ENCODE results near the gene PRELID2.
"Not testable (repeated sequence)": the region's sequence is repeated elsewhere in the genome, so short reads cannot be mapped to it uniquely, and the experiment has no call there.

The PRELID2 gene

DNA sequence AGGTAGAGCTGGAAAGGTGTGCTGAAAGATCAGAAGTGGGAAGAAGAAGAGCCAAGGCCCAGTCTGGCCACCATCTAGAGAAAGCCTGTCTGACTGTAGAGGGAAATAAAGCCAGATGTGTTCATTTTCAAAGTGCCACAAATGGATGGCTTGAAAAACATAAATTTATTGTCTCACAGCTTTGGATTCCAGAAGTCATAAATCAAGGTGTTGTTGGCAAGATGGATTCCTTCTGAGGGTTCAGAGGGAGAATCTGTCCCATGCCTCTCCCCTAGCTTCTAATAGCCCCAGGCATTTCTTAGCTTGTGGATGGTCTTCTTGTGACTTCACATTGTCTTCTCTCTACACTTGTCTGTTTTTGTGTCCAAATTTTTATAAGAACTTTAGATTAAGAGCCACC, 6.2 kb upstream of the PRELID2 start:
- no peak overlapping the region for H3K4me3 ChIP-seq (ENCODE audit: low read depth in 1 of 5, low read length in 5 of 5)
- H3K27ac ChIP-seq (ENCODE audit: low read depth, low read length): no peak overlapping the region
- H3K27me3 ChIP-seq (ENCODE audit: control insufficient read depth in 5 of 5, insufficient read depth in 4 of 5, low read length in 5 of 5): no peaks in the 10 kb centered on the region
- no peaks in the 10 kb centered on the region for H3K9me3 ChIP-seq (ENCODE audit: control insufficient read depth in 5 of 5, low read length in 5 of 5)
- no peaks in the 10 kb centered on the region for H3K4me1 ChIP-seq (ENCODE audit: control insufficient read depth in 5 of 5, insufficient read depth in 5 of 5, low read length in 5 of 5)
- no peak overlapping the region for H3K9ac ChIP-seq (ENCODE audit: low read length in 5 of 5)
- no peaks in the 10 kb centered on the region for H3K36me3 ChIP-seq (ENCODE audit: control insufficient read depth in 5 of 5, insufficient read depth in 5 of 5, low read length in 5 of 5)

DNA sequence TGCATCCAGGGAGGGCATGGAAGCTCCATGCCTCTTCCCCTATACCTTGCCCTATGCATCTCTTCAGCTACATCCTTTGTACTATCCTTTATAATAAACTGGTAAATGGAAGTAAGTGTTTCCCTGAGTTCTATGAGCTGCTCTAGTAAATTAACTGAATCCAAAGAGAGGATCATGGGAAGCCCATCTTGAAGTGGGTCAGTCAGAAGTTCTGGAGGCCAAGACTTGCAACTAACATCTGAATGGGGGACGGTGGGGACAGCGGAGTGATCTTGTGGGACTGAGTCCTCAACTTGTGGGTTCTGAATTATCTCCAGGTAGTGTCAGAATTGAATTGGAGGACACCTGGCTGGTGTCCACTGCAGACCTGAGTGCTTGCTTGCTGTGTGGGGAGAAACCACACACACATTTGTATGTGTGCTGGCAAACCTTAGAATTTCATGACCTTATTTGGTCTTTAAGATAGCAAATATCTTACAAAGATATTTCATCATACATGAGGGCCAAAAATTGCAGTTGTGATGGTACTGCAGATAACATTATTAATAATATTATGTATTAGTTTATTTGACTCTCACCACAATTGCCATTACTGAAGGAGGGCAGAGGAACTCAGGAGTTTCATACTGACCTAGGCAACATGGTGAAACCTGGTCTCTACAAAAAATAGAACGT, 5.5 kb upstream of the PRELID2 start:
- H3K4me3 ChIP-seq (ENCODE audit: low read depth in 1 of 5, low read length in 5 of 5): no peak overlapping the region
- no peaks in the 10 kb centered on the region for H3K9me3 ChIP-seq (ENCODE audit: control insufficient read depth in 5 of 5, low read length in 5 of 5)
- no peak overlapping the region for H3K9ac ChIP-seq (ENCODE audit: low read length in 5 of 5)
- no peaks in the 10 kb centered on the region for H3K36me3 ChIP-seq (ENCODE audit: control insufficient read depth in 5 of 5, insufficient read depth in 5 of 5, low read length in 5 of 5)
- peaks cover 4 to 6% (median 6%) of the 10 kb centered on the region in 5 donors for H3K4me1 ChIP-seq (ENCODE audit: control insufficient read depth in 5 of 5, insufficient read depth in 5 of 5, low read length in 5 of 5)
- H3K27me3 ChIP-seq (ENCODE audit: control insufficient read depth in 5 of 5, insufficient read depth in 4 of 5, low read length in 5 of 5): no peaks in the 10 kb centered on the region
- H3K27ac ChIP-seq (ENCODE audit: low read depth, low read length): no peak overlapping the region

DNA sequence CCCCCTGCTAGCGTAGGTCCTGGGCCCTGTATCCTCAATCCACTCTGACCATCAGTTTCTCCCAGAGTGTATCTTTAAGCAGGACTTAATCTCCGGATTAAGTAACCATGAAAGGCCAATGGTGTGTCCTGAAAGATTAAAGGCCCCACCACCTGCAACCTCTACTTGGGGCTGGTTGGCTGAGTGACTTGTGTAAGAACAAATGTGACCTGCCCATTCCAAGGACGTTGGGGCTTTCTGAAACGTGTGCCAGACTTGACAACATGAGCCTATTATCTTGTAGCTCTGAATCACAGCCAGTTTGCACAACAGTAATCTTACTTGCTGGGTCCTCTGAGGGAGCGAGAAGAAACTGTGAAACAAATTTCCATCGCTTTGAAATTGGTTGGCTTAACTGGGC, 3.1 kb upstream of the PRELID2 start:
- H3K27me3 ChIP-seq (ENCODE audit: control insufficient read depth in 5 of 5, insufficient read depth in 4 of 5, low read length in 5 of 5): no peaks in the 10 kb centered on the region
- no peaks in the 10 kb centered on the region for H3K9me3 ChIP-seq (ENCODE audit: control insufficient read depth in 5 of 5, low read length in 5 of 5)
- H3K4me1 ChIP-seq (ENCODE audit: control insufficient read depth in 5 of 5, insufficient read depth in 5 of 5, low read length in 5 of 5): peaks cover 5 to 17% (median 17%) of the 10 kb centered on the region in 5 donors
- no peak overlapping the region for H3K4me3 ChIP-seq (ENCODE audit: low read depth in 1 of 5, low read length in 5 of 5)
- no peak overlapping the region for H3K9ac ChIP-seq (ENCODE audit: low read length in 5 of 5)
- H3K27ac ChIP-seq (ENCODE audit: low read depth, low read length): no peak overlapping the region
- no peaks in the 10 kb centered on the region for H3K36me3 ChIP-seq (ENCODE audit: control insufficient read depth in 5 of 5, insufficient read depth in 5 of 5, low read length in 5 of 5)

DNA sequence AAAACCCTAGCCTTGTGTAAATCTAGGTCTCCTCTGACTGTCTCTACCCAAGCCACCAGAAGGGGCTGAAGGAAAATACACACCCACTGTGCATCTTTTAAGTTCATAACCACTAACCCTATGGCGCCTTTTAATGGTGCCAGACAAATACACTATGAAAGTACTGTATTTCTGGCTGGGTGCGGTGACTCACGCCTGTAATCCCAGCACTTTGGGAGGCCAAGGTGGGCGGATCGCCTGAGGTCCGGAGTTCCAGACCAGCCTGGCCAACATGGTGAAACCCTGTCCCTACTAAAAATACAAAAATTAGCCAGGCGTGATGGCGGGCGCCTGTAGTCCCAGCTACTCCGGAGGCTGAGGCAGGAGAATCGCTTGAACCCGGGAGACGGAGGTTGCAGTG, 1.1 kb upstream of the PRELID2 start:
- H3K9ac ChIP-seq (ENCODE audit: low read length in 5 of 5): not testable (repeated sequence)

DNA sequence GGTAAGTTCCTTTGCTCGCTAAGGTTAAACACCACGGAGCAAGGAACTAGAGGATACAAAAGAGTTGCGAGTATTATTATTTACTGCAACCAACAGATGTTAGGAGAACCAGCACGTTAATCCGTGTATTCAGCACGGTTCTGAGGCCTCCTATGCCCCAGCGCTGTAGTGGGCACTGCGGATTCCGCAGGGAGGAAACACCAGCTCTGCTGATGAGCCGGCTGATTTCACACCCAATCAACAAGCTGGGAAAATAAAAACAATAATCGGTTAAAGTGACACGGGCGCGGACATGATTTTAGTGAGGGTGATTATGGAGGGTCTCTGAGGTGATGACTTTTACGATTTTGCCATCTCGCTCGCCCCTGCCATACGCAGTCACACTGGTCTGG, 702 bp upstream of the PRELID2 start:
- Histone ChIP-seq H3K4me1 (ENCODE audit: control insufficient read depth in 5 of 5, insufficient read depth in 5 of 5, low read length in 5 of 5) (peaks cover 5 to 17% (median 17%) of the 10 kb centered on the region in 5 donors), H3K9ac (ENCODE audit: low read length in 5 of 5) (peak overlapping the region; percentile 68 to 89 (median 83)), H3K9me3 (ENCODE audit: control insufficient read depth in 5 of 5, low read length in 5 of 5) (no peaks in the 10 kb centered on the region), H3K4me3 (ENCODE audit: low read depth in 1 of 5, low read length in 5 of 5) (peak overlapping the region; percentile 89 to 96 (median 95)), H3K27me3 (ENCODE audit: control insufficient read depth in 5 of 5, insufficient read depth in 4 of 5, low read length in 5 of 5) (no peaks in the 10 kb centered on the region), H3K36me3 (ENCODE audit: control insufficient read depth in 5 of 5, insufficient read depth in 5 of 5, low read length in 5 of 5) (no peaks in the 10 kb centered on the region), H3K27ac (ENCODE audit: low read depth, low read length) (peak overlapping the region; percentile 37)

More for the DNA sequence above, 1.1 kb upstream of the PRELID2 start:
- H3K27ac ChIP-seq (ENCODE audit: low read depth, low read length); H3K9me3 ChIP-seq (ENCODE audit: control insufficient read depth in 5 of 5, low read length in 5 of 5); H3K27me3 ChIP-seq (ENCODE audit: control insufficient read depth in 5 of 5, insufficient read depth in 4 of 5, low read length in 5 of 5); H3K36me3 ChIP-seq (ENCODE audit: control insufficient read depth in 5 of 5, insufficient read depth in 5 of 5, low read length in 5 of 5): not testable (repeated sequence)
- Histone ChIP-seq H3K4me3 (ENCODE audit: low read depth in 1 of 5, low read length in 5 of 5) (peak overlapping the region in 3 of 5 donors; percentile 89 to 96 (median 95)), H3K4me1 (ENCODE audit: control insufficient read depth in 5 of 5, insufficient read depth in 5 of 5, low read length in 5 of 5) (peaks cover 5 to 17% (median 17%) of the 10 kb centered on the region in 5 donors)

DNA sequence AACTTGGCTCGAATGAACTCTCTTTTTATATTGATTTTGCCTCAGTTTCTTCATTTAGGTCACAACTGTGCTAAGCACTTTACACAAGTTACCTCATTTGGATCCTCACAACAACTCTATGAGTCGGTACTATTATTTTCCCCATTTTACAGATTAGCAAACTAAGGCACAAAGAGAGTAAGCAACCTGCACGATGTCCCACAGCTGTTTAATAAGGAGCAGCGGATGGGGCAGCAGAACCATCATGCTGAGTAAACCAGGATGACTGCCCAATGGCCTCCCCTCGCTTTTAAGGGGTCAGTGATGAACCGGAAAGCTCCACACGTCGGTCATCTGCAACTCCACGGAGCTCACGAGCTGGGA, 607 bp downstream of the PRELID2 start:
- peak overlapping the region; percentile 63 to 89 (median 83) for H3K9ac ChIP-seq (ENCODE audit: low read length in 5 of 5)
- peak overlapping the region; percentile 92 to 96 (median 95) for H3K4me3 ChIP-seq (ENCODE audit: low read depth in 1 of 5, low read length in 5 of 5)
- peak overlapping the region; percentile 37 for H3K27ac ChIP-seq (ENCODE audit: low read depth, low read length)
- no peaks in the 10 kb centered on the region for H3K9me3 ChIP-seq (ENCODE audit: control insufficient read depth in 5 of 5, low read length in 5 of 5)
- H3K27me3 ChIP-seq (ENCODE audit: control insufficient read depth in 5 of 5, insufficient read depth in 4 of 5, low read length in 5 of 5): no peaks in the 10 kb centered on the region
- peaks cover 5 to 17% (median 17%) of the 10 kb centered on the region in 5 donors for H3K4me1 ChIP-seq (ENCODE audit: control insufficient read depth in 5 of 5, insufficient read depth in 5 of 5, low read length in 5 of 5)
- H3K36me3 ChIP-seq (ENCODE audit: control insufficient read depth in 5 of 5, insufficient read depth in 5 of 5, low read length in 5 of 5): no peaks in the 10 kb centered on the region

DNA sequence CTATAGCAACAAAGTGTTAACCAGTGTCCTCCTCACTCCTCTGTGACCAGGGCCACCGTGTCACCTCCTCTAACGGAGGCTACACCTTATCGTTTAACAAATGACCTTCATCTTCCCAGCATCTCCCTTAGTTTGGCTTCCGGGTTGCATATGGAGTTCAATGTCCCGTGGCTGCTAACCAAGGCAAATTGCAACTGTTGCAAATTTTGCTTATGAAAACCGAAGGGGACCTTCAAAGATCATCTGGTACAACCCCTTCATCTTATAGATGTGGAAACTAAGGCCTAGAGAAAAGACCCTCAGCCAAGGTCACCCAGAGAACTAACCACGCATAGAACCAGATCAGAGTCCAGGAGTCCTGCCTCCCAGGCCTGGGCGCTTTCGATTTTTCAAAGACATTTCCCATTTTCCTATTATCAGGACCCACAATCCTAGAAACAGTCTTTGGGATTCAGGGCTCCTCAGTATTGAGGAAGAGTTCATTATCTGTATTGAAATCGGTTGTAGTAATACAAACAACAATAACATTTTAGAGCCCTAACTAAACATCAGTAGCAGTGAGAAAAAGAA, 1.4 kb downstream of the PRELID2 start:
- H3K27ac ChIP-seq (ENCODE audit: low read depth, low read length): no peak overlapping the region
- no peak overlapping the region for H3K9ac ChIP-seq (ENCODE audit: low read length in 5 of 5)
- peaks cover 5 to 17% (median 17%) of the 10 kb centered on the region in 5 donors for H3K4me1 ChIP-seq (ENCODE audit: control insufficient read depth in 5 of 5, insufficient read depth in 5 of 5, low read length in 5 of 5)
- H3K9me3 ChIP-seq (ENCODE audit: control insufficient read depth in 5 of 5, low read length in 5 of 5): no peaks in the 10 kb centered on the region
- H3K27me3 ChIP-seq (ENCODE audit: control insufficient read depth in 5 of 5, insufficient read depth in 4 of 5, low read length in 5 of 5): no peaks in the 10 kb centered on the region
- H3K4me3 ChIP-seq (ENCODE audit: low read depth in 1 of 5, low read length in 5 of 5): peak overlapping the region in 1 of 5 donors; percentile 95
- no peaks in the 10 kb centered on the region for H3K36me3 ChIP-seq (ENCODE audit: control insufficient read depth in 5 of 5, insufficient read depth in 5 of 5, low read length in 5 of 5)

DNA sequence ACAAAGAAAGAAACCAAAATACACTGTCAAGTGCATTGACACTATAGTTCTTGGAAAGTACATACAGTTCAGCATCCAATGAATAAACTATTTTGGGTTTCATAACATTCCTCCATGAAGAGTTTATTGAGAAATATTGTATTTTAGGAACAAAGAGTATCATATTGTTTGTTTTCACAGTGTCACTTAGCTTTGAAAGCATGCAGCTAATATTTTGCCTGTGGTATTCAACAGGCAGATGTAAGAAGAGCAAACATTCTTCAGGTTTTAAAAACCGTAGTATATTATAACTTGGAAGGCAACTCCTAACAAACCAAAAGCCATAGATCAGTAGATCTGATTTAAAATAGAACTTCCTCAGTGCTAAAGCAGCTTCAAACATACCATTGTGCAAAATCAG, 4.5 kb downstream of the PRELID2 start:
- no peaks in the 10 kb centered on the region for H3K9me3 ChIP-seq (ENCODE audit: control insufficient read depth in 5 of 5, low read length in 5 of 5)
- H3K36me3 ChIP-seq (ENCODE audit: control insufficient read depth in 5 of 5, insufficient read depth in 5 of 5, low read length in 5 of 5): no peaks in the 10 kb centered on the region
- no peak overlapping the region for H3K4me3 ChIP-seq (ENCODE audit: low read depth in 1 of 5, low read length in 5 of 5)
- H3K9ac ChIP-seq (ENCODE audit: low read length in 5 of 5): no peak overlapping the region
- no peak overlapping the region for H3K27ac ChIP-seq (ENCODE audit: low read depth, low read length)
- no peaks in the 10 kb centered on the region for H3K27me3 ChIP-seq (ENCODE audit: control insufficient read depth in 5 of 5, insufficient read depth in 4 of 5, low read length in 5 of 5)
- H3K4me1 ChIP-seq (ENCODE audit: control insufficient read depth in 5 of 5, insufficient read depth in 5 of 5, low read length in 5 of 5): peaks cover under 1 to 12% (median 11%) of the 10 kb centered on the region in 5 donors

DNA sequence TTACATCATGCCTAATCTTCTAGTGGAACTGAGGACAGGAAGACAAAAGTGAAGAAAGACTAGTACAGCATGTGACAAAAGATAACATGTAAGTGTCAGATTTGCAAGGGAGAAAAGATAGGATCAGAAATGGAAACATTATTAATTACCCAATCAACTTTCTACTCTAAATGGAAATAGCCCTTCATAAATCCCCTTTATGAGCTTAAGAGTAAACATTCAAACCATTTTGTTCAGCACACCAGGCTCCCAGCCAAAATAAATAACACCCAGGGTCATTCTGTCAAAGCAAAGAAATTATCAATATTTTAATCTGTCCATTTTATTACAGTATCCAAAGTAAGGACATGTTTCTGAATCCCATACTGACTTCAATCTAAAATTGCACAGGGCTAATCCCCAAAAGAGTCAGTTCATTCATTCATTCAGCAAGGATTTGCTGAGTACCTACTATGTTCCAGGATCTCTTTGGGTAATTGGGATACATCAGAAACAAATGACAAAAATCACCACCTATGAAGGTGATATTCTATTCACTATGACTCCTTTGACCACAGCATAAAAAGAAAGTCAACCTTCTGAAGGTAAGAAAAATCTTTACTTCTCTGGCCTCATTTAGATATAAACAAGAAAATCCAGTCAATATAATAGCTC, 5.3 kb downstream of the PRELID2 start:
- Histone ChIP-seq H3K36me3 (ENCODE audit: control insufficient read depth in 5 of 5, insufficient read depth in 5 of 5, low read length in 5 of 5) (no peaks in the 10 kb centered on the region), H3K4me3 (ENCODE audit: low read depth in 1 of 5, low read length in 5 of 5) (no peak overlapping the region), H3K27ac (ENCODE audit: low read depth, low read length) (no peak overlapping the region), H3K27me3 (ENCODE audit: control insufficient read depth in 5 of 5, insufficient read depth in 4 of 5, low read length in 5 of 5) (no peaks in the 10 kb centered on the region), H3K9me3 (ENCODE audit: control insufficient read depth in 5 of 5, low read length in 5 of 5) (no peaks in the 10 kb centered on the region), H3K4me1 (ENCODE audit: control insufficient read depth in 5 of 5, insufficient read depth in 5 of 5, low read length in 5 of 5) (peaks cover 0 to 9% (median 5%) of the 10 kb centered on the region in 5 donors), H3K9ac (ENCODE audit: low read length in 5 of 5) (no peak overlapping the region)

DNA sequence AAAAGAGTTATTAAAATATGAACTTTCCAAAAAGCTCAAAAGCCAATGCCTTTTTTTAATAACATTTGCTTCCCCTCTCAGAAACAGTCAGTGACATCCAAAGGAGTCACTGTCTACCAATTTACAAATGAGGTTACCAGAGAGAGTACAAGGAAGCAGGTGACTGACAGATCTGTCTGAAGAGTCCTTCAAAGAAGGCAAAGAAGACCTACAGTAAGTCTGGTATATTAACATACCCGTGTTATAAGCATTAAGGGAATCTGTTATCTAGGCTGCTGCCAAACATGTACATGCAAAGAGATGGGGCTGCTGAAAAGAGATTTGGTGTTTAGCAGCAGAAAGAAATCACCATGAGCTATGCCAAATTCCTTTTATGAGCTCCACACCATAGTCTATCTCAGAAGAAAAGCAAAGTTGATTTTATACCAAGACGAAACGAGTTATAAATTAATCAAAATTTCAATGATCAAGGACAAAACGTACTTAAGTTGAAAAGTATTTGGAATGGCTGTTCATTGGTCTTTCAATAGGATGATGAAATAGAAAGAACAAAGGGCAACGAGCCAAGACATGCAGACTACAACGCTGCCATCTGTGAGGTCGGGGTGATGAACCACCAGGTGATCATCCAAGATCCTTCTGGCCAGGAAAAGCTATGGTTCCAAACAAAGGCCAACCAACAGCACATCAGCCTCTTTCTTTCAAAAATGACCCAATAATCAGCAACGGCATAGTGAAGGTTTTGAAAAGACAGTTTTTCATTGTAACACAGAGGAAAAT, 8.1 kb downstream of the PRELID2 start:
- no peaks in the 10 kb centered on the region for H3K4me1 ChIP-seq (ENCODE audit: control insufficient read depth in 5 of 5, insufficient read depth in 5 of 5, low read length in 5 of 5)
- no peak overlapping the region for H3K9ac ChIP-seq (ENCODE audit: low read length in 5 of 5)
- no peak overlapping the region for H3K27ac ChIP-seq (ENCODE audit: low read depth, low read length)
- H3K4me3 ChIP-seq (ENCODE audit: low read depth in 1 of 5, low read length in 5 of 5): no peak overlapping the region
- H3K36me3 ChIP-seq (ENCODE audit: control insufficient read depth in 5 of 5, insufficient read depth in 5 of 5, low read length in 5 of 5): no peaks in the 10 kb centered on the region
- no peaks in the 10 kb centered on the region for H3K9me3 ChIP-seq (ENCODE audit: control insufficient read depth in 5 of 5, low read length in 5 of 5)
- H3K27me3 ChIP-seq (ENCODE audit: control insufficient read depth in 5 of 5, insufficient read depth in 4 of 5, low read length in 5 of 5): no peaks in the 10 kb centered on the region
